Gastroesophageal sphincter (tissue), 3 donors: Measurements from ENCODE around the gene HYAL2.

Source experiments
- EP300 ChIP-seq: sonication (generic); formaldehyde crosslinking; IDR thresholded peaks from one replicate; pipeline ENCODE4 v1.6.1; 2017; ENCODE audit warnings: antibody characterized with exemption, mild to moderate bottlenecking
- TF ChIP-seq, protein P1 (sequence below), 4 experiments: fragments of 200-600 bp in 2 of 4; fragments of 450-650 bp in 2 of 4; sonication (generic) in 1 of 4; IDR thresholded peaks; one replicate each; pipeline ENCODE4 v1.5.1; 2017 to 2019; ENCODE audit warnings: antibody characterized with exemption in 4 of 4, mild to moderate bottlenecking in 2 of 4, moderate library complexity in 2 of 4

DNA sequence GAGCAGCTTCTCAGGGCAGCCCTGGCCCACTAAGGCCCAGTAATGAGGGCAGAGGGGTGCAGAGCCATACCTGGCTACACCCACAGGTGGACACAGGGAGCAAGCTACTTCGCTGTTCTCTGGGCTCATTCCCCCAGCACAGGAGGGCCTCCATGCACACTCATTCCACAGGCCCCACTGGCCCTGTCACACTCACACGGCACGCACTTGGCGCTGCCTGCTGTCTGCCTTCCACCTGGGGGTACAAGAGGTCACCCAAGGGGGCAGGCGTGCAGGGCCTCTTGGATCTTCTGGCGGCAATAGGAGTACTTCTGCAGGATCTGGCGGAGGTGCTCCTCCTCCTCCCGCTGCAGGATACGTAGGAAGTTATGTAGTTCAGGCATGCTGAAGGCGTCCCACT is 7.8 kb upstream of the HYAL2 start:
- TF ChIP-seq EP300, result no peak
- TF ChIP-seq, protein P1, sequence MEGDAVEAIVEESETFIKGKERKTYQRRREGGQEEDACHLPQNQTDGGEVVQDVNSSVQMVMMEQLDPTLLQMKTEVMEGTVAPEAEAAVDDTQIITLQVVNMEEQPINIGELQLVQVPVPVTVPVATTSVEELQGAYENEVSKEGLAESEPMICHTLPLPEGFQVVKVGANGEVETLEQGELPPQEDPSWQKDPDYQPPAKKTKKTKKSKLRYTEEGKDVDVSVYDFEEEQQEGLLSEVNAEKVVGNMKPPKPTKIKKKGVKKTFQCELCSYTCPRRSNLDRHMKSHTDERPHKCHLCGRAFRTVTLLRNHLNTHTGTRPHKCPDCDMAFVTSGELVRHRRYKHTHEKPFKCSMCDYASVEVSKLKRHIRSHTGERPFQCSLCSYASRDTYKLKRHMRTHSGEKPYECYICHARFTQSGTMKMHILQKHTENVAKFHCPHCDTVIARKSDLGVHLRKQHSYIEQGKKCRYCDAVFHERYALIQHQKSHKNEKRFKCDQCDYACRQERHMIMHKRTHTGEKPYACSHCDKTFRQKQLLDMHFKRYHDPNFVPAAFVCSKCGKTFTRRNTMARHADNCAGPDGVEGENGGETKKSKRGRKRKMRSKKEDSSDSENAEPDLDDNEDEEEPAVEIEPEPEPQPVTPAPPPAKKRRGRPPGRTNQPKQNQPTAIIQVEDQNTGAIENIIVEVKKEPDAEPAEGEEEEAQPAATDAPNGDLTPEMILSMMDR (IDR thresholded peaks at IDR 0.05), result no peak
